ENCODE results near the gene RFX4. TPM values are rescaled to one million over a fixed set of nuclear protein-coding genes. Genes with fewer than 3 reads are reported as not detected.
A peak's percentile ranks its signal among the peaks of the same experiment; 100 is the strongest.

Gene RFX4
- total and polyA plus RNA-seq, 3 donors from 2014 or later, result 52.7 to 217 (median 86.4) TPM

- WGBS, 2 donors, result 58 to 61% methylated on average over 2 of the region's 2 CpGs
- TF ChIP-seq, protein P1, sequence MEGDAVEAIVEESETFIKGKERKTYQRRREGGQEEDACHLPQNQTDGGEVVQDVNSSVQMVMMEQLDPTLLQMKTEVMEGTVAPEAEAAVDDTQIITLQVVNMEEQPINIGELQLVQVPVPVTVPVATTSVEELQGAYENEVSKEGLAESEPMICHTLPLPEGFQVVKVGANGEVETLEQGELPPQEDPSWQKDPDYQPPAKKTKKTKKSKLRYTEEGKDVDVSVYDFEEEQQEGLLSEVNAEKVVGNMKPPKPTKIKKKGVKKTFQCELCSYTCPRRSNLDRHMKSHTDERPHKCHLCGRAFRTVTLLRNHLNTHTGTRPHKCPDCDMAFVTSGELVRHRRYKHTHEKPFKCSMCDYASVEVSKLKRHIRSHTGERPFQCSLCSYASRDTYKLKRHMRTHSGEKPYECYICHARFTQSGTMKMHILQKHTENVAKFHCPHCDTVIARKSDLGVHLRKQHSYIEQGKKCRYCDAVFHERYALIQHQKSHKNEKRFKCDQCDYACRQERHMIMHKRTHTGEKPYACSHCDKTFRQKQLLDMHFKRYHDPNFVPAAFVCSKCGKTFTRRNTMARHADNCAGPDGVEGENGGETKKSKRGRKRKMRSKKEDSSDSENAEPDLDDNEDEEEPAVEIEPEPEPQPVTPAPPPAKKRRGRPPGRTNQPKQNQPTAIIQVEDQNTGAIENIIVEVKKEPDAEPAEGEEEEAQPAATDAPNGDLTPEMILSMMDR (IDR thresholded peaks at IDR 0.05), result no peak
- TF ChIP-seq POLR2A (IDR thresholded peaks at IDR 0.05), result no peak
- intact Hi-C loops (cut with DNase I; ENCODE audit: low total_unique reads), result no loop called here
- Histone ChIP-seq H3K4me1 (no peaks in the 10 kb centered on the region), H3K27ac (no peak overlapping the region), H3K4me3 (no peak overlapping the region), H3K9me3 (no peaks in the 10 kb centered on the region), H3K27me3 (no peaks in the 10 kb centered on the region), H3K36me3 (ENCODE audit: low read depth, missing control alignments) (no peaks in the 10 kb centered on the region)
- DNase-seq, result no peak
Observed at GRCh38 chr12:106760184-106760531, 177.4 kb downstream of the RFX4 start.

DNA sequence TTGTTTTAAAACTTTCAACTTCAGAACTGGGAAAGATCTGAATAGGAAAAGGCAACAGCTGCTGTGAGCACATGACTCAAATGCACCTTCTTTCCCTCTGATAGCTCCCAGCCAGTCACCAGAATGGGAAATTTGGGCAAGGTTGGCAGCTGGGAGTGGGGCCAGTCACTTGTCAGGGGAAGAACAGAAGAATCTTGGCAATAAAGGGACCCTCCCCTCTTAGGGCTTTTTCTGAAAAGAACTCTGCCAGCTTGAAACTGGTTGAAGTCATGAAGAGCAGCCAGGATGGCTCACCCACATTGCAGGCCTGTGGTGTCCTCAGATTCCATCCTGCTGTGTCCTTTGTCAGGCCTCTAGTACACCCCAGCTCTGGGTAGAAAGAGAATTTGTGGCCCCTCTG is 181.4 kb downstream of the RFX4 start:
- Histone ChIP-seq H3K27me3 (no peaks in the 10 kb centered on the region), H3K36me3 (ENCODE audit: low read depth, missing control alignments) (no peaks in the 10 kb centered on the region), H3K27ac (no peak overlapping the region), H3K4me1 (peaks cover 17% of the 10 kb centered on the region), H3K9me3 (no peaks in the 10 kb centered on the region), H3K4me3 (no peak overlapping the region)
- TF ChIP-seq, protein P1 (IDR thresholded peaks at IDR 0.05), result no peak
- TF ChIP-seq POLR2A (IDR thresholded peaks at IDR 0.05), result no peak
- intact Hi-C loops (cut with DNase I; ENCODE audit: low total_unique reads), result no loop called here
- no peak for DNase-seq

DNA sequence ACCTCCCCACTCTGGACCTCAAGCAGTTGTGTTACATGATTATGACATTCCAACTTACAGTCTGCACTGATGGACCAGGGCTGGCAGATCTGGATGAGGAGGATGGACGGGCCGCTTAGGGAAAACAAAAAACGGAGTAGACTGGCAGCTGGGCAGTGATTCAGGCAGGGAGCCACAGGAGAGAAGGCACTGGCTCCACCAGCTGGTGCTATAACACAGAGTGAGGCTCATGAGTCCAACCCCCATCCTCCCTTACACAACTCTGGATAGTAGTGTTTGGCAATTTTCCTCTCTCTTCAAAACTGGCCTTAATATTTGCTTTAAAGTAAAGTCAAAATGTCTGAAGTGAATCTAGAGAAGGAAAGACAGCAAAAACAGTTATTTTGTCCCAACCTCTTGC is 181.9 kb downstream of the RFX4 start:
- 84 to 96% methylated on average over 3 of the region's 3 CpGs for WGBS, 2 donors
- peaks cover 17% of the 10 kb centered on the region for H3K4me1 ChIP-seq

GRCh38 chr12:106766393-106766826 is 183.6 kb downstream of the RFX4 start:
- Histone ChIP-seq H3K9me3 (no peaks in the 10 kb centered on the region), H3K4me3 (no peak overlapping the region), H3K36me3 (ENCODE audit: low read depth, missing control alignments) (no peaks in the 10 kb centered on the region), H3K27me3 (no peaks in the 10 kb centered on the region), H3K4me1 (peaks cover 17% of the 10 kb centered on the region), H3K27ac (peak overlapping the region; percentile 18 to 51)
- WGBS, 2 donors, result 22 to 38% methylated on average over 8 of the region's 8 CpGs
- intact Hi-C loops (cut with DNase I; ENCODE audit: low total_unique reads), result no loop called here
- DNase-seq, result peak; percentile 77
- no peak for TF ChIP-seq POLR2A (IDR thresholded peaks at IDR 0.05)
- TF ChIP-seq, protein P1 (IDR thresholded peaks at IDR 0.05), result no peak

More for the DNA sequence above, 181.9 kb downstream of the RFX4 start:
- TF ChIP-seq POLR2A (IDR thresholded peaks at IDR 0.05), result no peak
- TF ChIP-seq, protein P1 (IDR thresholded peaks at IDR 0.05), result no peak
- Histone ChIP-seq H3K27me3 (no peaks in the 10 kb centered on the region), H3K9me3 (no peaks in the 10 kb centered on the region), H3K4me3 (no peak overlapping the region), H3K27ac (no peak overlapping the region), H3K36me3 (ENCODE audit: low read depth, missing control alignments) (no peaks in the 10 kb centered on the region)
- intact Hi-C loops (cut with DNase I; ENCODE audit: low total_unique reads), result no loop called here
- DNase-seq, result peak; percentile 41

DNA sequence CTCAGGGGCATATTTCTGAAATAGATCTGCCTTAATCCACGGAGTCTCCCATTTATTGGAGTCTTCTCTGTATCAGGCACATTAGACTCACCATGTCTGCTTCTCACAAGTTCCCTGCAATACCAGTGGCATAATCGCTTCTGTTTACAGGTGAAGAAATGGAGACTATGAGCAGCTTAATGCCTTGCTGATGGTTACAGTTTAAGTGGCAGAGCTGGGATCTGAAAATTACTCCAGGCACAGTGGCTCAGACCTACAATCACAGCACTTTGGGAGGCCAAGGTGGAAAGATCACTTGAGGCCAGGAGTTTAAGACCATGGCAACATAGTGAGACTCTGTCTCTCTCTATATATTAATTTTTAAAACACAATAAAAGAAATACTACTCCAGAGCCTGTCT is 184.4 kb downstream of the RFX4 start:
- WGBS, 2 donors, result 62 to 75% methylated on average over 1 to 2 of the region's 2 CpGs
- DNase-seq, result no peak
- no peak for TF ChIP-seq POLR2A (IDR thresholded peaks at IDR 0.05)
- TF ChIP-seq, protein P1 (IDR thresholded peaks at IDR 0.05), result no peak
- Histone ChIP-seq H3K4me3 (no peak overlapping the region), H3K36me3 (ENCODE audit: low read depth, missing control alignments) (no peaks in the 10 kb centered on the region), H3K9me3 (no peaks in the 10 kb centered on the region), H3K27ac (peak overlapping the region in 1 of 2 donors; percentile 51), H3K4me1 (peaks cover 24% of the 10 kb centered on the region), H3K27me3 (no peaks in the 10 kb centered on the region)
- intact Hi-C loops (cut with DNase I; ENCODE audit: low total_unique reads), result no loop called here

Data from testis (tissue), 3 donors.